ENCODE results near the gene ATPAF1. TPM values are rescaled to one million over a fixed set of nuclear protein-coding genes. Genes with fewer than 3 reads are reported as not detected.
"Not testable (repeated sequence)": the region's sequence is repeated elsewhere in the genome, so short reads cannot be mapped to it uniquely, and the experiment has no call there.

Gene ATPAF1
- total RNA-seq, 4 donors from 2014 or later, result 20.6 to 91.5 (median 71.4) TPM

- DNase-seq, result no peak
- Histone ChIP-seq H3K9me3 (no peaks in the 10 kb centered on the region), H3K27me3 (no peaks in the 10 kb centered on the region), H3K4me1 (peaks cover 8 to 29% (median 14%) of the 10 kb centered on the region in 4 donors), H3K36me3 (peaks cover 0 to 7% (median 0%) of the 10 kb centered on the region in 4 donors), H3K27ac (no peak overlapping the region), H3K4me3 (no peak overlapping the region)
- in situ Hi-C loops (cut with MboI; ENCODE audit: low pct_ligation_motif_present in 1 of 4, low pct_unique_long_range_greater_than_20kb in 1 of 4, low sequenced_read_pairs in 3 of 4) (no loop called here), intact Hi-C loops (cut with DNase I; ENCODE audit: low total_unique reads) (no loop called here)
- TF ChIP-seq CTCF (IDR thresholded peaks at IDR 0.05), result no peak
- TF ChIP-seq POLR2A (IDR thresholded peaks at IDR 0.05), result no peak
- TF ChIP-seq POLR2AphosphoS5 (IDR thresholded peaks at IDR 0.05), result no peak
- TF ChIP-seq EP300 (IDR thresholded peaks at IDR 0.05; ENCODE audit: low read depth), result no peak
- WGBS, 2 donors (ENCODE audit: low coverage in 1 of 2), result 90 to 100% methylated on average over 1 of the region's 1 CpG
These were observed 2.0 kb upstream of the ATPAF1 start for GRCh38 chr1:46670134-46670533.

- H3K27me3 ChIP-seq, result no peaks in the 10 kb centered on the region
- no peak overlapping the region for H3K4me3 ChIP-seq
- DNase-seq, result no peak
- peaks cover 8 to 37% (median 14%) of the 10 kb centered on the region in 4 donors for H3K4me1 ChIP-seq
- H3K27ac ChIP-seq, result no peak overlapping the region
- peaks cover 0 to 12% (median 3%) of the 10 kb centered on the region in 4 donors for H3K36me3 ChIP-seq
- WGBS, 2 donors (ENCODE audit: low coverage in 1 of 2), result 61% methylated on average over 2 of the region's 2 CpGs; no CpG with 5 or more reads in 1 of the 2 donors
- intact Hi-C loops (cut with DNase I; ENCODE audit: low total_unique reads), result no loop called here
- no peak for TF ChIP-seq CTCF (IDR thresholded peaks at IDR 0.05)
- TF ChIP-seq POLR2A (IDR thresholded peaks at IDR 0.05), result no peak
- TF ChIP-seq EP300 (IDR thresholded peaks at IDR 0.05; ENCODE audit: low read depth), result no peak
- TF ChIP-seq POLR2AphosphoS5 (IDR thresholded peaks at IDR 0.05), result no peak
- H3K9me3 ChIP-seq, result no peaks in the 10 kb centered on the region
- in situ Hi-C loops (cut with MboI; ENCODE audit: low pct_ligation_motif_present in 1 of 4, low pct_unique_long_range_greater_than_20kb in 1 of 4, low sequenced_read_pairs in 3 of 4), result no loop called here
These were observed 2.2 kb downstream of the ATPAF1 start for GRCh38 chr1:46665983-46666382.

DNA sequence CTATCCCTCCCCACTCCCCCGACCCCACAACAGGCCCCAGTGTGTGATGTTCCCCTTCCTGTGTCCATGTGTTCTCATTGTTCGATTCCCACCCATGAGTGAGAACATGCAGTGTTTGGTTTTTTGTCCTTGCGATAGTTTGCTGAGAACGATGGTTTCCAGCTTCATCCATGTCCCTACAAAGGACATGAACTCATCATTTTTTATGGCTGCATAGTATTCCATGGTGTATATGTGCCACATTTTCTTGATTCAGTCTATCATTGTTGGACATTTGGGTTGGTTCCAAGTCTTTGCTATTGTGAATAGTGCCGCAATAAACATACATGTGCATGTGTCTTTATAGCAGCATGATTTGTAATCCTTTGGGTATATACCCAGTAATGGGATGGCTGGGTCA is 5.2 kb downstream of the ATPAF1 start:
- WGBS, 2 donors (ENCODE audit: low coverage in 1 of 2), result 100% methylated on average over 4 of the region's 5 CpGs; no CpG with 5 or more reads in 1 of the 2 donors
- H3K27me3 ChIP-seq; H3K9me3 ChIP-seq; in situ Hi-C loops (cut with MboI; ENCODE audit: low pct_ligation_motif_present in 1 of 4, low pct_unique_long_range_greater_than_20kb in 1 of 4, low sequenced_read_pairs in 3 of 4); DNase-seq; H3K4me3 ChIP-seq; intact Hi-C loops (cut with DNase I; ENCODE audit: low total_unique reads); H3K27ac ChIP-seq: not testable (repeated sequence)
- Histone ChIP-seq H3K4me1 (peaks cover 8 to 33% (median 14%) of the 10 kb centered on the region in 4 donors), H3K36me3 (peaks cover 0 to 12% (median 6%) of the 10 kb centered on the region in 4 donors)

DNA sequence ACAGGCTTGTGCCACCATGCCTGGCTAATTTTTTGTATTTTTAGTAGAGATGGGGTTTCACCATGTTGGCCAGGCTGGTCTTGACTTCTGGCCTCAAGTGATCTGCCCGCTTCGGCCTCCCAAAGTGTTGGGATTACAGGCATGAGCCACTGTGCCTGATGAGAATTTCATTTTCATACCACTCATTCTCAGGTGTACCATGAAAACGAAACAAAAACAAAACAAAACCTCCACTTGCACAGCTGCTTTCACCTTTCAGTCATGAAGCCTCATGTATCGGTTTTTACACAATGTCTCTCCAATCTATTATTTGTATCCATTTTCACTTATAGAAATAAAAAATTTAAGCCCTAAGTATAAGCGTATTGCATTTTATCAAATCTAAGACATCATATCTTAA is 8.0 kb downstream of the ATPAF1 start:
- WGBS, 2 donors (ENCODE audit: low coverage in 1 of 2), result 76 to 91% methylated on average over 5 of the region's 5 CpGs
- H3K9me3 ChIP-seq; intact Hi-C loops (cut with DNase I; ENCODE audit: low total_unique reads); H3K4me3 ChIP-seq; in situ Hi-C loops (cut with MboI; ENCODE audit: low pct_ligation_motif_present in 1 of 4, low pct_unique_long_range_greater_than_20kb in 1 of 4, low sequenced_read_pairs in 3 of 4); H3K27me3 ChIP-seq; DNase-seq; H3K27ac ChIP-seq: not testable (repeated sequence)
- H3K36me3 ChIP-seq, result peaks cover 0 to 33% (median 15%) of the 10 kb centered on the region in 4 donors
- H3K4me1 ChIP-seq, result peaks cover 0 to 10% (median 0%) of the 10 kb centered on the region in 4 donors

- intact Hi-C loops (cut with DNase I; ENCODE audit: low total_unique reads), result no loop called here
- in situ Hi-C loops (cut with MboI; ENCODE audit: low pct_ligation_motif_present in 1 of 4, low pct_unique_long_range_greater_than_20kb in 1 of 4, low sequenced_read_pairs in 3 of 4), result no loop called here
- 76 to 100% methylated on average over 1 to 2 of the region's 2 CpGs for WGBS, 2 donors (ENCODE audit: low coverage in 1 of 2)
These were observed 8.8 kb downstream of the ATPAF1 start for GRCh38 chr1:46659307-46659870.

More at GRCh38 chr1:46659307-46659870, 8.8 kb downstream of the ATPAF1 start:
- H3K27ac ChIP-seq, result no peak overlapping the region
- TF ChIP-seq EP300 (IDR thresholded peaks at IDR 0.05; ENCODE audit: low read depth), result no peak
- no peak for TF ChIP-seq CTCF (IDR thresholded peaks at IDR 0.05)
- TF ChIP-seq POLR2AphosphoS5 (IDR thresholded peaks at IDR 0.05), result no peak
- TF ChIP-seq POLR2A (IDR thresholded peaks at IDR 0.05), result no peak
- peaks cover 0 to 34% (median 14%) of the 10 kb centered on the region in 4 donors for H3K36me3 ChIP-seq
- H3K9me3 ChIP-seq, result no peaks in the 10 kb centered on the region
- H3K4me1 ChIP-seq, result peaks cover 0 to 11% (median 0%) of the 10 kb centered on the region in 4 donors
- no peaks in the 10 kb centered on the region for H3K27me3 ChIP-seq
- DNase-seq, result no peak
- H3K4me3 ChIP-seq, result no peak overlapping the region

All from transverse colon (tissue), 4 donors.